SU-DHL-6 (cell line): ENCODE results near the gene PTPRN2.

Experiments
- H2AFZ ChIP-seq: fragments of 200-600 bp; sonication (generic); 2 replicates; pipeline ENCODE4 v1.6.1; 2014; ENCODE audit warnings: low read depth, mild to moderate bottlenecking, moderate library complexity, mixed read lengths, antibody characterized with exemption, low read length; ENCODE audit not compliant: severe bottlenecking
- H3F3A ChIP-seq: fragments of 200-600 bp; shearing (Covaris generic); 2 replicates; pipeline ENCODE4 v1.6.0; 2016; ENCODE audit warnings: antibody characterized with exemption, mild to moderate bottlenecking; ENCODE audit not compliant: insufficient read depth
- H3K27ac ChIP-seq: fragments of 200-600 bp; sonication (generic); 2 replicates; pipeline ENCODE4 v1.5.1; 2016; ENCODE audit warnings: low read depth, mild to moderate bottlenecking, low read length, moderate library complexity, mixed read lengths
- H3K27me3 ChIP-seq: fragments of 200-600 bp; sonication (generic), shearing (Covaris generic); 2 replicates; pipeline ENCODE4 v1.6.0; 2014; ENCODE audit warnings: mild to moderate bottlenecking, low read length
- H3K36me3 ChIP-seq: fragments of 200-600 bp; sonication (generic); 2 replicates; pipeline ENCODE4 v1.6.1; 2014; ENCODE audit warnings: mild to moderate bottlenecking, low read length, mixed read lengths
- H3K4me2 ChIP-seq: fragments of 300-600, 200-600 bp; shearing (Covaris generic), sonication (generic); 2 replicates; pipeline ENCODE4 v1.6.0; 2014; ENCODE audit warnings: low read length, low read depth, mild to moderate bottlenecking; ENCODE audit not compliant: poor library complexity, severe bottlenecking
- H3K4me3 ChIP-seq: fragments of 200-600 bp; sonication (generic); 2 replicates; pipeline ENCODE4 v1.5.1; 2014; ENCODE audit warnings: antibody characterized with exemption, low read length, mild to moderate bottlenecking, mixed read lengths; ENCODE audit not compliant: insufficient read depth, poor library complexity, severe bottlenecking
- H3K79me2 ChIP-seq: fragments of 200-600 bp; sonication (generic); 2 replicates; pipeline ENCODE4 v1.6.1; 2014; ENCODE audit warnings: mild to moderate bottlenecking, low read length, moderate library complexity; ENCODE audit not compliant: insufficient read depth
- H3K9ac ChIP-seq: fragments of 200-600 bp; sonication (generic); 2 replicates; pipeline ENCODE4 v1.7.0; 2014; ENCODE audit warnings: mild to moderate bottlenecking, low read length
- H3K9me2 ChIP-seq: fragments of 200-600 bp; sonication (generic); replicated peaks from 2 replicates; pipeline ENCODE4 v1.6.1; 2014; ENCODE audit warnings: low read length; ENCODE audit not compliant: insufficient read depth
- H3K9me3 ChIP-seq: fragments of 200-600 bp; sonication (generic); 2 replicates; pipeline ENCODE4 v1.6.1; 2014; ENCODE audit warnings: low read length, mixed read lengths; ENCODE audit not compliant: insufficient read depth
- H4K20me1 ChIP-seq: fragments of 200-600 bp; sonication (generic); 2 replicates; pipeline ENCODE4 v1.6.1; 2014; ENCODE audit warnings: low read depth, mild to moderate bottlenecking, antibody characterized with exemption, low read length, moderate library complexity, mixed read lengths
- EZH2phosphoT487 ChIP-seq: fragments of 200-600 bp; sonication (generic), shearing (Covaris generic); conservative IDR thresholded peaks from 2 replicates; pipeline ENCODE4 v1.6.1; 2018; ENCODE audit warnings: mild to moderate bottlenecking, antibody characterized with exemption, low read length, moderate library complexity, mixed read lengths
- TF ChIP-seq, protein P1 (sequence below): fragments of 200-600 bp; sonication (generic); IDR thresholded peaks from one replicate; pipeline ENCODE4 v1.5.1; 2017; ENCODE audit warnings: antibody characterized with exemption, mild to moderate bottlenecking, low read length, moderate library complexity; ENCODE audit not compliant: insufficient read depth, poor library complexity, severe bottlenecking

PTPRN2 gene

DNA sequence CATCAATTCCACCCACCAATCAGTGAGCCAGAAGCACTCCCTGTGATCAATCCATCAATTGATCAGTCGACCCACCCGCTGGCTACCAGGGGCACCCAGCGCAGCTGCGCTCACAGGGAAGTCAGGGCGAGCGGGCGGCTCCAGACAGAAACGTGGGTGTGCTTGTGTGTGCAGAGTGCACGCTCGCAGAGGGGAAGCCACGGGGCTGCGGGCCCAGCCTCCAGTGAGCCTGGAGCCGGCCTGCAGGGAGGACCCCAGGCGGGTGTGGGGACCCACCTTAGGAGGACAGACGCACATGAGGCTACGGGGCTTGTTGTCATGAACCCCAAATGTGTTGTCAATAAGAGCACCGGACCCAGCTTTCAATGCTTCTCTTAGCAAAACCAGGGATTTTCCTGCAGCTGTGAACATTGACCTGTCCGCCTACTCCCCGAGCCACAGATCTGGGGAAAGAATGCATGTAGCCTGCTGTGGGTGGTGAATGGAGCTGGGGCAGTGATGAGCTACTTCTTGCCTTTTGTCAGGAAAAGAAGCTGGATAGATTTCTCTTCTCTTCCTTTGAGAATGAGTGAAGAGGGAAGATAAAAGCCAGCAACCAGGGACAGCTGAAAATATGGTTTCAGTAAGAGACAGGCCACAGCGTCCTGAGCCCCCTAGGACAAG lies 753.0 kb downstream of the PTPRN2 start:
- H3K27ac ChIP-seq: no peak overlapping the region
- H2AFZ ChIP-seq: no peak overlapping the region
- H3K79me2 ChIP-seq: no peaks in the 10 kb centered on the region
- no peaks in the 10 kb centered on the region for H3K36me3 ChIP-seq
- TF ChIP-seq EZH2phosphoT487: no peak
- TF ChIP-seq, protein P1, sequence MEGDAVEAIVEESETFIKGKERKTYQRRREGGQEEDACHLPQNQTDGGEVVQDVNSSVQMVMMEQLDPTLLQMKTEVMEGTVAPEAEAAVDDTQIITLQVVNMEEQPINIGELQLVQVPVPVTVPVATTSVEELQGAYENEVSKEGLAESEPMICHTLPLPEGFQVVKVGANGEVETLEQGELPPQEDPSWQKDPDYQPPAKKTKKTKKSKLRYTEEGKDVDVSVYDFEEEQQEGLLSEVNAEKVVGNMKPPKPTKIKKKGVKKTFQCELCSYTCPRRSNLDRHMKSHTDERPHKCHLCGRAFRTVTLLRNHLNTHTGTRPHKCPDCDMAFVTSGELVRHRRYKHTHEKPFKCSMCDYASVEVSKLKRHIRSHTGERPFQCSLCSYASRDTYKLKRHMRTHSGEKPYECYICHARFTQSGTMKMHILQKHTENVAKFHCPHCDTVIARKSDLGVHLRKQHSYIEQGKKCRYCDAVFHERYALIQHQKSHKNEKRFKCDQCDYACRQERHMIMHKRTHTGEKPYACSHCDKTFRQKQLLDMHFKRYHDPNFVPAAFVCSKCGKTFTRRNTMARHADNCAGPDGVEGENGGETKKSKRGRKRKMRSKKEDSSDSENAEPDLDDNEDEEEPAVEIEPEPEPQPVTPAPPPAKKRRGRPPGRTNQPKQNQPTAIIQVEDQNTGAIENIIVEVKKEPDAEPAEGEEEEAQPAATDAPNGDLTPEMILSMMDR: no peak
- H3F3A ChIP-seq: no peaks in the 10 kb centered on the region
- H3K9ac ChIP-seq: no peak overlapping the region
- H3K9me2 ChIP-seq: no peaks in the 10 kb centered on the region
- H3K4me3 ChIP-seq: no peak overlapping the region
- peaks cover 3% of the 10 kb centered on the region; the same call in 1 of the 2 replicates for H3K9me3 ChIP-seq
- H3K27me3 ChIP-seq: no peaks in the 10 kb centered on the region
- no peak overlapping the region for H3K4me2 ChIP-seq
- H4K20me1 ChIP-seq: no peaks in the 10 kb centered on the region

DNA sequence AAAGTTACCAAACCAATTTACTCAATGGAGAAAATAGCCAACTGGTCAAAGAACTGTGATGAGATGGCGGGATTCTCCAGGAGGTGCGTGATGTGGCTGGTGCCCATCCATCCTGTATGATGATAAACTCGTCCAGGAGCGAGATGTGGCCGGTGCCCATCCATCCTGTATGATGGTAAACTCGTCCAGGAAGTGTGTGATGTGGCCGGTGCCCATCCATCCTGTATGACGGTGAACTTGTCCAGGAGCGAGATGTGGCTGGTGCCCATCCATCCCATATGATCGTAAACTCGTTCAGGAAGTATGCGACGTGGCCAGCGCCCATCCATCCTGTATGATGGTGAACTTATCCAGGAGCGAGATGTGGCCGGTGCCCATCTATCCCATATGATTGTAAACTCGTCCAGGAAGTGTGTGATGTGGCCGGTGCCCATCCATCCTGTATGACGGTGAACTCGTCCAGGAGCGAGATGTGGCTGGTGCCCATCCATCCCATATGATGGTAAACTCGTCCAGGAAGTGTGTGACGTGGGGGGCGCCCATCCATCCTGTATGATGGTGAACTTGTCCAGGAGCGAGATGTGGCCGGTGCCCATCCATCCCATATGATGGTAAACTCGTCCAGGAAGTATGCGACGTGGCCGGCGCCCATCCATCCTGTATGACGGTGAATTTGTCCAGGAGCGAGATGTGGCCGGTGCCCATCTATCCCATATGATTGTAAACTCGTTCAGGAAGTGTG lies 754.6 kb downstream of the PTPRN2 start:
- Histone ChIP-seq H4K20me1 (no peaks in the 10 kb centered on the region), H3K4me3 (no peak overlapping the region), H3K4me2 (no peak overlapping the region), H3K27me3 (no peaks in the 10 kb centered on the region), H3K9ac (no peak overlapping the region), H3K27ac (no peak overlapping the region), H3F3A (no peaks in the 10 kb centered on the region), H3K36me3 (no peaks in the 10 kb centered on the region), H3K9me3 (no peaks in the 10 kb centered on the region), H3K9me2 (no peaks in the 10 kb centered on the region), H3K79me2 (no peaks in the 10 kb centered on the region), H2AFZ (no peak overlapping the region)
- TF ChIP-seq, protein P1: no peak
- TF ChIP-seq EZH2phosphoT487: no peak

DNA sequence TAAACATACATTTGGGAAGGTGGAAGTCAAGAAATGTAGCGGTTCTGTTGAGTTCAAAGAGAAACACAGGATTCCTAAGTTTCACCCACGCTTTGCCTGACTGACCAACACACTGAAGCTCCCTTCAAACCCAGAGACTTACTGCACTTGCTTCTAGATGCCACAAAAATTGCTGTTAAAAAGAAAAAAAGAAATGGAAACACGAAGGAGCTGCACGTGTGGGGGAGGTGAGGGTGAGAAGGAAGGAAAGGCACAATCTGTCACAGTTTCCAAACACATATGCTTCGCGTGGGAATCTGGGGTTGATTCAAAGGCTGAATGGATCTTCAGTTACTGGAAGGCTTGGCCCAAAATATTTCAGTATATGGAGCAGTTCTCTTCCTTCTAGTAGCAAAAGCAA lies 755.2 kb downstream of the PTPRN2 start:
- Histone ChIP-seq H3K4me3 (no peak overlapping the region), H3K9me2 (no peaks in the 10 kb centered on the region), H3K4me2 (no peak overlapping the region), H3K27ac (no peak overlapping the region), H3K9me3 (no peaks in the 10 kb centered on the region), H2AFZ (no peak overlapping the region), H4K20me1 (no peaks in the 10 kb centered on the region), H3F3A (no peaks in the 10 kb centered on the region), H3K36me3 (no peaks in the 10 kb centered on the region), H3K27me3 (no peaks in the 10 kb centered on the region), H3K9ac (no peak overlapping the region), H3K79me2 (no peaks in the 10 kb centered on the region)
- no peak for TF ChIP-seq EZH2phosphoT487
- TF ChIP-seq, protein P1: no peak
